Motor neuron (in vitro differentiated cells): ENCODE measurements around the gene OR10A3. TPM values are rescaled to one million over a fixed set of nuclear protein-coding genes. Genes with fewer than 3 reads are reported as not detected.
A peak's percentile ranks its signal among the peaks of the same experiment; 100 is the strongest.

Experiments
- ATAC-seq, 8 experiments: fragments of 200-7000 bp; cut with Tn5 transposase; replicated peaks in 6 of 8; 2 replicates each; pipeline ENCODE4 v1.8.0; 2021; ENCODE audit warnings: mild to moderate bottlenecking in 8 of 8, moderate library complexity in 8 of 8
- H3K27ac ChIP-seq, 2 donors: fragments of 250-450 bp; sonication (Bioruptor Pico); 2 replicates each; pipeline ENCODE4 v1.9.0; 2021; ENCODE audit warnings: antibody characterized with exemption in 2 of 2, mild to moderate bottlenecking in 2 of 2, moderate library complexity in 1 of 2
- H3K4me1 ChIP-seq, 2 donors: fragments of 250-450 bp; sonication (Bioruptor Pico); replicated peaks in 1 of 2; 2 replicates each; pipeline ENCODE4 v1.6.1; 2021; ENCODE audit warnings: antibody characterized with exemption in 2 of 2, mild to moderate bottlenecking in 2 of 2, moderate library complexity in 1 of 2
- H3K4me3 ChIP-seq, 5 donors: fragments of 250-450 bp; sonication (Bioruptor Pico); 2 replicates each; pipeline ENCODE4 v1.9.0; 2021; ENCODE audit warnings: antibody characterized with exemption in 5 of 5, mild to moderate bottlenecking in 5 of 5, moderate library complexity in 4 of 5
- WGBS, 10 experiments: fragments of 450-650 bp; shearing (Covaris generic); methylation state at CpG; one replicate each; pipeline ENCODE4 v1.0.0; 2022; 5-methylcytosine and 5-hydroxymethylcytosine counted together
- in situ Hi-C, 9 experiments: fragments of 400-800 bp; cut with MboI; loops; one replicate each; pipeline ENCODE4 v1.15.0; 2021; ENCODE audit warnings: low sequenced_read_pairs in 9 of 9, low pct_unique_long_range_greater_than_20kb in 2 of 9; ENCODE audit not compliant: unreplicated experiment in 9 of 9
- total RNA-seq, 8 experiments: library from RNA; unstranded; fragments of 300-600 nt; gene quantifications; 2 replicates each; pipeline versions ENCODE4 v1.2.3 to v1.2.4, GENCODE V29; 2022

OR10A3 gene
- total RNA-seq, 8 experiments from 2014 or later, result 0.24 to 0.58 (median 0.35) TPM; not detected in 4

GRCh38 chr11:7918141-7918540, 23.4 kb downstream of the OR10A3 start:
- 0 to 100% (median 79%) methylated on average over 1 to 2 of the region's 2 CpGs; no CpG with 5 or more reads in 1 of the 10 experiments for WGBS, 10 experiments
- in situ Hi-C loops, result no loop called here
- H3K4me1 ChIP-seq, result no peaks in the 10 kb centered on the region
- no peak overlapping the region for H3K4me3 ChIP-seq
- no peak overlapping the region for H3K27ac ChIP-seq
- ATAC-seq, result no peak

- no peak overlapping the region for H3K4me3 ChIP-seq
- in situ Hi-C loops, result no loop called here
Measured at GRCh38 chr11:7911011-7911410, 30.5 kb downstream of the OR10A3 start.

GRCh38 chr11:7910286-7910788, 31.2 kb downstream of the OR10A3 start:
- 0 to 67% (median 16%) methylated on average over 1 to 2 of the region's 2 CpGs; no CpG with 5 or more reads in 2 of the 10 experiments for WGBS, 10 experiments
- no peak overlapping the region for H3K27ac ChIP-seq
- no peaks in the 10 kb centered on the region for H3K4me1 ChIP-seq
- in situ Hi-C loops, result no loop called here
- H3K4me3 ChIP-seq, result no peak overlapping the region
- peak in 3 of 8 experiments; percentile 71 to 83 (median 79) for ATAC-seq

More at GRCh38 chr11:7911011-7911410, 30.5 kb downstream of the OR10A3 start:
- Histone ChIP-seq H3K4me1 (no peaks in the 10 kb centered on the region), H3K27ac (no peak overlapping the region)
- peak in 1 of 8 experiments; percentile 16 for ATAC-seq

GRCh38 chr11:7909585-7910285, 31.8 kb downstream of the OR10A3 start:
- in situ Hi-C loops, result no loop called here
- Histone ChIP-seq H3K27ac (no peak overlapping the region), H3K4me3 (no peak overlapping the region), H3K4me1 (no peaks in the 10 kb centered on the region)
- ATAC-seq, result peak in 3 of 8 experiments; percentile 64 to 88 (median 73)
- WGBS, 10 experiments, result 0 to 100% (median 45%) methylated on average over 1 to 2 of the region's 2 CpGs; no CpG with 5 or more reads in 2 of the 10 experiments

GRCh38 chr11:7907121-7907520, 34.4 kb downstream of the OR10A3 start:
- no peak for ATAC-seq
- in situ Hi-C loops, result no loop called here
- H3K4me3 ChIP-seq, result no peak overlapping the region
- H3K4me1 ChIP-seq, result no peaks in the 10 kb centered on the region
- no peak overlapping the region for H3K27ac ChIP-seq
- WGBS, 10 experiments, result 0 to 63% (median 40%) methylated on average over 1 to 3 of the region's 3 CpGs

- Histone ChIP-seq H3K27ac (no peak overlapping the region), H3K4me1 (no peaks in the 10 kb centered on the region), H3K4me3 (no peak overlapping the region)
- 17 to 80% (median 57%) methylated on average over 1 to 4 of the region's 4 CpGs; no CpG with 5 or more reads in 6 of the 10 experiments for WGBS, 10 experiments
- ATAC-seq, result peak in 3 of 8 experiments; percentile 42 to 49 (median 44)
- in situ Hi-C loops, result no loop called here
Measured at GRCh38 chr11:7906481-7906880, 35.0 kb downstream of the OR10A3 start.

GRCh38 chr11:7905961-7906429, 35.5 kb downstream of the OR10A3 start:
- in situ Hi-C loops, result no loop called here
- Histone ChIP-seq H3K27ac (no peak overlapping the region), H3K4me3 (no peak overlapping the region), H3K4me1 (no peaks in the 10 kb centered on the region)
- 11 to 100% (median 77%) methylated on average over 1 to 2 of the region's 3 CpGs; no CpG with 5 or more reads in 2 of the 10 experiments for WGBS, 10 experiments
- ATAC-seq, result no peak

- Histone ChIP-seq H3K4me1 (no peaks in the 10 kb centered on the region), H3K4me3 (no peak overlapping the region), H3K27ac (no peak overlapping the region)
- in situ Hi-C loops, result no loop called here
- no peak for ATAC-seq
- WGBS, 10 experiments, result 25 to 97% (median 85%) methylated on average over 1 to 9 of the region's 9 CpGs
Measured at GRCh38 chr11:7905549-7905948, 36.0 kb downstream of the OR10A3 start.

GRCh38 chr11:7904917-7905316, 36.6 kb downstream of the OR10A3 start:
- no peaks in the 10 kb centered on the region for H3K4me1 ChIP-seq
- no peak for ATAC-seq
- in situ Hi-C loops, result no loop called here
- H3K27ac ChIP-seq, result no peak overlapping the region
- 0 to 100% (median 68%) methylated on average over 1 to 3 of the region's 3 CpGs; no CpG with 5 or more reads in 2 of the 10 experiments for WGBS, 10 experiments
- H3K4me3 ChIP-seq, result no peak overlapping the region

GRCh38 chr11:7903940-7904339, 37.6 kb downstream of the OR10A3 start:
- no peak overlapping the region for H3K27ac ChIP-seq
- in situ Hi-C loops, result no loop called here
- H3K4me3 ChIP-seq, result no peak overlapping the region
- H3K4me1 ChIP-seq, result no peaks in the 10 kb centered on the region
- ATAC-seq, result no peak
- WGBS, 10 experiments, result 0 to 80% (median 50%) methylated on average over 1 to 2 of the region's 2 CpGs; no CpG with 5 or more reads in 4 of the 10 experiments

- no peak for ATAC-seq
- no peak overlapping the region for H3K27ac ChIP-seq
- in situ Hi-C loops, result no loop called here
- H3K4me1 ChIP-seq, result no peaks in the 10 kb centered on the region
- WGBS, 10 experiments, result 0 to 90% (median 65%) methylated on average over 1 to 3 of the region's 3 CpGs; no CpG with 5 or more reads in 1 of the 10 experiments
- no peak overlapping the region for H3K4me3 ChIP-seq
Measured at GRCh38 chr11:7901319-7901854, 40.1 kb downstream of the OR10A3 start.

- in situ Hi-C loops, result no loop called here
- no peak for ATAC-seq
- H3K4me1 ChIP-seq, result no peaks in the 10 kb centered on the region
- H3K27ac ChIP-seq, result no peak overlapping the region
- WGBS, 10 experiments, result 0 to 96% (median 78%) methylated on average over 2 to 4 of the region's 4 CpGs
- no peak overlapping the region for H3K4me3 ChIP-seq
Measured at GRCh38 chr11:7900686-7901085, 40.8 kb downstream of the OR10A3 start.

GRCh38 chr11:7899418-7899817, 42.1 kb downstream of the OR10A3 start:
- in situ Hi-C loops, result loop anchor here in 2 of 9 experiments (10.0 to 25.0 kb wide), 2 partner anchors 75 to 188 kb away; partner anchors contain the start of gene TUB (in 1 of the 2)
- 0 to 77% (median 40%) methylated on average over 1 to 4 of the region's 4 CpGs; no CpG with 5 or more reads in 5 of the 10 experiments for WGBS, 10 experiments
- ATAC-seq, result no peak
- Histone ChIP-seq H3K4me3 (no peak overlapping the region), H3K27ac (no peak overlapping the region), H3K4me1 (no peaks in the 10 kb centered on the region)
